Activated CD8-positive, alpha-beta memory T cell treated with anti-CD3 and anti-CD28 coated beads for 1 hour (primary cell): ENCODE results near the gene DMRT3.

Source experiments
- DNase-seq, 2 donors: peaks; one replicate each; pipeline ENCODE4 v3.0.0-alpha.2; 2020; ENCODE audit warnings: low read depth in 1 of 2; ENCODE audit errors: extremely low read depth in 1 of 2

The DMRT3 gene

DNA sequence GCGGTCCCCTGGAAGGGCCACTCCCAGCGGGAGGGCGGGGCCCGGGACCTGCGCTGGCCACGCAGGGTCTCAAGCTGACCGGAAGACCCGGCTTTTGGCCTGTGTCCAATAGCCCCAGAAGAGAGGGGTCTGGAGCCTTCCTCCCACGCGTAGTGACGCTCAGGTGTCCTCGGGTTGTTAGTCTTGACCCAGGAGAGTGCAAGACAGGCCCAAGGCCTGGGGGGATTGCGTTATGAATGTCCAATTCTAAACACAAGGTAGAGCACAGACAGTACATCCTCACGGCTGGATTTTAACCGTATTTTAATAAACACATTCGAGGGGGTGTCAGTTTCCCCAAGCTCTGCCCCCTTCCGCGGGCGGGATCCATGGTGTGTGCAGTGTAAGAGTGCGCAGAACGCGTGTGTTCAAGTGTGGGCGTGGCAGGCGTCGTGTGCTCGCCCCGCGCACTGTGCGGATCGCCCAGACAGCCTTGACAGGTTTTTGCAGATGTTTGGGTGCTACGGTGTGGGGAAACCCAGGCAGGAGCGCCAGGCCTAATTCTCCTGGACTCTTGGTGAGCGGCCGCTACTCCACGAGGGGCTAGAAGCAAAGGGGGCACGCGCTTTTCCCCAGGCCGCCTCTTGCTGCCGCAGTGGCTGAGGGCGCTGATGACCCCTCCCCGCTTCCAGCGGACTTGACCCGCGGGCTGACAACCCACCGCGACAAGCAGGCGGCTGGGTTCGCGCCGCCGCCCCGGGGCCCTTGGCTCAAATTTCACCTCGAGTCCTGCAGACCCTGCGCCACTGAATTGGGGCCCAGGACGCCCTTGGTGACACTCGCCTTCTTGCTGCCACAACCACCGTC, 6.1 kb upstream of the DMRT3 start:
- DNase-seq: no peak

DNA sequence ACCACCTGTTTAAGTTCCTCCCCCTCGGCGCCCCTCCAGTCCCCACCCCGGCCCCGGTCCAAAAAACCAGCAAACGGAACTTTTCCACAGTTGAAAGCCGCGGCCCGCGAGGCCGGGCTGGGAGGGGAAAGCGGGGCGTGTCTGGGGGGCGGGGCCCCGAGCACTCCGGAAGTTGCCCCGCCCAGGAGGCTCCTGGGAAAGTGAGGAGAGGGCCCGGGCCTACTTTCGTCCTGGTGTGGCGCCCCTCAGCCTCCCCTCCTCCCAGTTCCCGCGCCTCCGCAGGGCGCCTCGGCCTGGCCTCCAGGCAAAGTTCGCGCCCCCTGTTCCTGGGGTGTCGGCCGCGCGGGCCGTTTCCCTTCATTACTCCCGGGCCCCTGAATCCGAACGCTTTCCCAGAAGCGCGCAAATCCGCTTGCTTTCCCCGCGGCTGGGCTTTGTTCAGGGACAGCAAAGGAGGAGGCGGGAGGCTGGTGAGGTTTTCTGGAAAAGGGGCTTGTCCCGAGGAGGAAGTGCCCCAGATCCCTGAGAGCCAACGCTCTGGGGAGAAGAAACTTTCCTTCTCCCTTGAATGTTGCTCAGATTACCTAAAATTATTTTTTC, 4.5 kb upstream of the DMRT3 start:
- no peak for DNase-seq

DNA sequence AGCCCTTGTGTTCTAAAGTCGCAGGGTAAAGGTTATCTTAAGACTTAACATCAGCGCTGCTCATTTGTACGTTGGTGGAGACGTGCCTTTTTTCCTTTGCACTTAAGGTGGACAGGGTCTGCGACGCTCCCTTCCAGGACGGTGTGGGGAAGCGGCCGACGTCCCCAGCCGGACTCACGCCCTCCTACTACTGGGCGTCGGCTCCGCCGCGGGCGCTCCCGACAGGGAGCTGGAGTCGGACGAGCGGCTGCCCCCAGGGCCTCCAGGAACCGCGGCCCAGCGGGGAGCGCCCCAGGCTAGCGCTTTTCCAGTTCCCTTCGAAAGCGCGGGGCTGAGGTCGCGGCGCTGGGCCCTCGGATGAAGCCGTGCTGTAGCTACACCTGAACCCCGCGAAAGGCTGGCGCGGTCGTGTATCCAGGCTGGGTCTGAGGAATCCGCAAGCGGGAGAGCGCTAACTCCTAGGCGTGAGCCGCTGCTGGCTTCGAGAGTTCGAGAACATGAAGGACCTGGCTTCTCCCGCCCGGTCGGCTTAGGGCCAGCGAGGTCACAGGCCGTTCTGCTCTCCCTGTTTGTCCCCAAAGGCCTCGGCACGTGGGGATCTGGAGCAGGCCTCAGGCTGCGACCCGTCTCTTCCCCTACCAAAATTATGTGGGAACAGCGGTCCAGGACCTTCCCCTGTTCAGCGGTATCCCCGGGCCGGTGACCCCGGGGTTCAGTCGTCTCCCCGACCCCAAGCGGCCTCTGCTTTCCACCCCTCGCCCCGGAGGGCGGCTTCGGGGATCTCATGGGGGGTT, 3.8 kb upstream of the DMRT3 start:
- no peak for DNase-seq

DNA sequence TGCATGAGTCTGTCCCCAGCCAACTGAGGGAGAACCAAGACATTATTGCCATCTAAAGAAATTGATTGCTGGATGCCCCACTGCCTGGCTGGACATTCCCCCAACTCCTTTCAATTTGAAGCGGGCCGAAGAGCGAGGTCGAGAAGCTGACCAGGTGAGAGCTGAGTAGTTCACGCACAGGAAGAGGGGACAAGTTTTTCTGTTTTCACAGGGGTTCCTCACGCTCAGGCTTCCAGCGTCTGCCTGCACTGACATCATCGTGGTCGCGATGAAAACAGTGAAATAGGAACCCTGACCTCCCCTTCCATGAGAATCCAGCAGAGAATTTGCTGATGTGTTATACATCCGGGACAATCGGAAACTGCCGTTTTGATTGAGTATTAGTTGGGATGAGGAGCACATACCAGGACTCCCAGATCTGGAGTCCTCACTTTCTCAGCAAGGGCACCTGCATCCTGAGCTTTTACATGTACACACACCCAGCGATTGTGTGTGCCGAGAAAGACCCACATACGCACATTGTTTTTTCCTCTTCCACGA, 3.1 kb upstream of the DMRT3 start:
- no peak for DNase-seq

DNA sequence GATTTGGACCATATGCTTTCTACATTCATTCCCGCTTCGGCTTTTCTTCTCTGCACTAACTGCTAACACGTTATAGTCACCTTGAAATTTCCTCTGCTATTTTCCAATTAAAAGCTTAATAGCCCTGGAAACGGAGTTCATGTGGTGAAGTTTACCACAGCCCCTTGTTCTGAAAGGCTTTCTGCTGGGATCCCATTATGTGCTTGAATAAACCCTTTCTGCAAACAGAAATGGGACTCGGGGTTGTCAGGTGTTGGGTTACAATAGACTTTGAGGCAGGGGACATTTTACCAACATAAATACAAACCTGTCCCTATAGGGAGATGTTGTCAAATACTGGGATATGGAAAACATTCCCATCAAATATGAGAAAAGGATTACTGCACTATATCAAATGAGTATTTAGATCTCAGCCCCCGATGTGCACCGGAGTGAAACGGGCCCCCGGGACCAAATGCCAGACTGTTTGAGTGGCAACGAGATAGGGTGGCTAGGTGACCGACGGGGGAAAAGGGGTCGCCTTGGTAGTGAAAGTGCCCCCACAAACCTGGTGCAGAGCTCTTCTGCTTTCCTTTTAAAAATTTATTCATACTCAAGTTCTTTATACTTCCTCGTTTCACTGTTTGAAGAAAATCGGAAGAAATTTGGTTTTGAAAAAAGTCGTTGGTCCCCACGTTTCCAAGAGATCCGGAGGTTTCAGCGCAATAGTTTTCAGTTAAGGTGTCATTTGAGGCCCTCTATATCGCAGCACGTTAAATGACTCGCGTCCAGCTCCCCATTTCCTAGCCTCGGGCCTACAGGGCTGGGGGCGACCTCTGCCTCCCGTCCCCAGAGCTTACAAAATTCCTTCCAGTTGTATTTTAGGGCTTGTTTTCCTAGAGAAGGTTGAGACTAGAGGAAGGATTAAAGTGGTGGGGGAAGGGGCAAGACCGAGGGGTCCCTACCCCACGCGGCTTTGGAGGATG, 2.1 kb upstream of the DMRT3 start:
- DNase-seq: no peak

DNA sequence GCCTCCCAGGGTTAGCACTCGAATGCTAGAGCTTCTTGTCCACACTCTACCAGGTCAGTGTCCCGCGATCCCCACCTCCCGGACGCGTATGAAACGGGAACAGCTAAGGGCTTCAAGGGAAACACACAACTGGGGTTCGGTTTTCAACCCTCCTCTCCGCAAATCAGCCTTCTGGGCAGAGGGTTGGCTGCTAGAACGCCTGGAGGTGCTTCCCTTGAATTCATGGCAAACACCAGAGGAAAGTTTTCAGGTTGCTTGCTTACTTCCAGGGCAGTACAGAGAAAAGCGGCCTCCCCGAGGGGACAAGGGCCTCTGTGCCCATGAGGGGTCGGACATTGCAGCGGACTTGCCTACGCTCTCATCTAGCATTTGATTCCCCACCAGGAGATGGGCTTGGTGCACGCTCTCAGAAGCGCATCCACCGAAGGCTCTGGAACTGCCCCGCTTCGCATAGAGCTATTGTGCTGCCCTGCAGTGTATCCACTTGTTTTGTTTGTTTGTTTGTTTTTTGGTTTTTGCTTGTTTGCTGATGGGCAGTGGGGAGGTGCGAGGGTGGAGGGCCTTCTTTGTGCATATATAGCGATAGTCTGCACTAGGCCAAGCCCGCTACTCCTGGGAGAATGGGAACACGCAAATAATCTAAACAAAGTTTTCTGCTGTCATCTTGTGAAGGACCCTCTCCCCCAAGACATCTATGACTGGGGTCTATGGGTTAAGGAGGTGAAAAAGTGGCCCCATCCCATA, 1.3 kb upstream of the DMRT3 start:
- no peak for DNase-seq

DNA sequence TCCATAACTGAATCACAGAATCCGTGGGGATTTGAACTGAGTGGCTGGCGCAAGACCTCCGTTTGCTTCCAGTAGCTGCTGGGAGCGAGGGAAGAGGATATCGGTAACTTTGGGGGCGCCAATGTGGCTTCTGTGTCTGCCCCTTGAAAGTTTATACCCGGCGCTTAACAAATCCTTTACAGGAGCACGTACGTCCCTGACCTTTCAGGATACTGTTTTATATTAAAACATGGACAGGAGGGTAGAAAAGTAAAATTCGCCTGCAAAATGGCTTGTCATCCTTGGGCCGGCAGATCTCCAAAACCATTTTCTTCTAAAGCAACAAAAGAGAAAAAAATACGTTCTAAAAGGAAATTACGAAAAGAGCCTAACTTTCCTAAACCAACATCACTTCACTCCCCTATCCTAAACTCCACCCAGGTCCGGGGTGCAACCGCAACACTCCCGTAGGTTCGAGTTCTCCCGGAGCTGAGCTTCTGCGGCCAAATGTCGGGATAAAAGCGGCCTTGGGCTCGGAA, 656 bp upstream of the DMRT3 start:
- no peak for DNase-seq

DNA sequence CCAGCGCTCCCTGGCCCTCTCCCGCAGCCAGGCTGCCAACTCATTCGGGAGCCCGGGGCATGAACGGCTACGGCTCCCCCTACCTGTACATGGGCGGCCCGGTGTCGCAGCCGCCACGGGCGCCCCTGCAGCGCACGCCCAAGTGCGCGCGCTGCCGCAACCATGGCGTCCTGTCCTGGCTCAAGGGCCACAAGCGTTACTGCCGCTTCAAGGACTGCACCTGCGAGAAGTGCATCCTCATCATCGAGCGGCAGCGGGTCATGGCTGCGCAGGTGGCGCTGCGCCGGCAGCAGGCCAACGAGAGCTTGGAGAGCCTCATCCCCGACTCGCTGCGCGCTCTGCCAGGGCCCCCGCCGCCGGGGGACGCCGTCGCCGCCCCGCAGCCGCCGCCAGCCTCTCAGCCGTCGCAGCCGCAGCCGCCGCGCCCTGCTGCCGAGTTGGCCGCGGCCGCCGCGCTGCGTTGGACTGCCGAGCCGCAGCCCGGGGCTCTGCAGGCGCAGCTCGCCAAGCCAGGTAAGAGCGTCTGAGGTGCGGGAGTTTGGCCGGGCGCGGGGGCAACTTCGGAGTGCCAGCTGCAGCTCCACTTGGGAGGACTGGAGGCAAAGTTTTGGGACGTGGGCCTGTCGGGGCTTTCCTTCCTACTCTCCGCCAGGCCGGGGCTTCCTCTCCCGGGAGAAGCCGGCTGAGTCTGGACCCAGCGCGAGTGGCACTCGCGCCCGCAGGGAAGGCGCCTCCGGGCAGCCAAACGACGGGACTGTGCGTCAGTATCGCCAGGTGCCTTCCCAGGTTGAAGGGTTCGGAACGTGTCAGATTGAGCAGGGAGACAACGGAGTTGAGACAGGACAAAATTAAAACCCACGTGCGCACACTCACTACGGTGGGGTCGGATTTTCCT, 735 bp downstream of the DMRT3 start:
- no peak for DNase-seq

DNA sequence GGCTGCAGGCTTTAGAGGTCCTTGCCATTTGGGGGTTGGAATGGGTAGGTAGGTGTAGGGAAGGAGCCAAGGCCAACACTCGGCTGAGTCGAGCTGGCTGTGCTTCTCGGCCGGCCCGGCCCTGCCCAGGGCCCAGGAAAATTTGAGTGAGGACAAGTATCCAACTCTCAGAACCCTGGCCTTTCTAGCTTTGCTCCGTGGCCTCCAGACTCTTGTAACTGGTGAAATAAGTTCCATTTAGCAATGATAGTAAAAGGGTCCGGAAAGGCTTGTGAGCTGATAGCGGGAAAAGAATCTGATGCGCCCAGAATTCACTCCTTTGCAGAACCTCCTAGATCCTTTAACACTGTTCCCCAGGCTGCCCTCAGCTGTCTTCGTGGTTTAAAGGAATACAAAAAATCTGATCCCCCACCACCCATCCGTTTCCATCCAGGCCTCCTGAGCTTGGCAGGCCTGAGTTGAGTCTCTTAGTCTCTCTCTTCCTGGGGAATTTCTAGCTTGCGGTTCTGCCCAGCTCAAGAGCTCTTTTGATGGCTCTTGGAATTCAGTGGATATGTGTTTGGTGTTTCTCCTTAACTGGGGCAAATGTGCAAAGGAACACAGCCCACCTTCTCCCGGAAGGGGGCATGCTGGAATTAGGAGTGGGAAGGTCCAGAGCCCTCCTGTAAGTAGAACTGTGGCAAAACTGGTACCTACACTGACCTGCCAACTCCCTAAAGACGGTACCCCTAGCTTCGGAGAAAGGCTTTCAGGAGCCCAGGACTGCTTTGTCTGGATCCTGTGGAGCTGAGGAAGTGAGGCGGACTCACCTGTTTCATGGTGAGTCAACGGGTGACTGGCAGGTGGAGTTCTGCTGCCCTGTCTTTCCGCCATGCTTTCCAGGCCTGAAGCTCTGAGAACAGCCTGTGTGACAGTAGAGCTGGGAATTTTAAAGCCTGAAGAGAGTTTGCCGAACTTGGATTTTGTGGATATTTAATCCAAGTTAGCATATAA, 1.7 kb downstream of the DMRT3 start:
- DNase-seq: no peak

DNA sequence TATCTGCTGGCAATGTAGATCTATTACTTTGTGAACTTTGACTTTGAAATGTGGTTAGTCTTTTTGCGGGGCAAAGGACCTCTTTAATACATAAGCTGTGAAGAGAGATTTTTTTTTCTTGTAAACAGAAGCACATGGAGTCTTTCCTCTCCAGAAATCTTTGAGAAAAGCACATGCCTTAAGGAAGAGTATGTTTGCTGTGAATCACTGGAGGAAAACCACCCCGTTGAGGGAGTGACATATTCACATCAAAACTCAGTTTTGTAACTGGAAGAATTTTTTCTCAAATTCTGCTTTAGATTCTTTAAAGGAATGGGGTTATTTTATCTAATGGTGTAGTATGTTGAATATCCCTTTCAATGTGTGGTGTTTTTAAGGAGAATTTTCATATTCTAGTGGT, 3.5 kb downstream of the DMRT3 start:
- DNase-seq: no peak

DNA sequence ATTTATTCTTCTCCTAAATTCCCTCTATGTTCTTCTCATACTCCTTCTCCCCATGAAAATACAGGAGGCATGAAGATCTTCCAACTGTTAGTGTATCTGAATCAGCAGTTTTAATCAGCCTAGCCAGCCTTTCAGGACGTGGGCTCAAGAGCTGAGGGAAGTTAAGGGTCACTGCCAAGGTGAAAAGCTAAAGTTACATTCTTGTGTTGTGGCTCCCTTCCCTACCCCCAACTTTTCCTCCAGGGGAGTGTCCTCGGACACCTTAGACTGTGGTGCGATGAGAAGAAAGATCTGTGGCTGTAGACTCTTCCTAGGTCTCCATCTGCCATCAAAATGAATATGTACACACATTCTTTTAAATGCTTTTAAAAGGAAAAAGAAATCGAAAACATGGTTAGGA, 4.2 kb downstream of the DMRT3 start:
- no peak for DNase-seq

DNA sequence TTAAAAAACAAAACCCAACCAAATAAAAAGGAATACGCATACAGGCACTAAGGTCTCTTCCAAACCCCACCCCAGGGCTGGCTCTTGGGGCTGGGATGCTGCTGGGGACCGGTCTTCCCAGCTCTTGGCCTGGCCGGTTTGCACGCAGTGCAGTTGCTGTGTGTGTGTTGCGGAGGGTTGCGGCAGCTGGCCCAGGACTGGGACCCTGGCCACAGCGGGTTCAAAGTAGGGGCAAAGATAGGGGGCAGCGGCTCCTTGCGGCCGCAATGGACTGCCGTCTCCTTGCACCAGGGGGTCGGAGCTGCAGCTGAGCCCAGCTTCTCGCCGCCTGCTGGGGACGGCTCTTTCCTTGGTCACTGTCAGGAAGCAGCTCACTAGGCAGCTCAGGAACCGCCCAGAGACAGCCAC, 5.0 kb downstream of the DMRT3 start:
- no peak for DNase-seq

DNA sequence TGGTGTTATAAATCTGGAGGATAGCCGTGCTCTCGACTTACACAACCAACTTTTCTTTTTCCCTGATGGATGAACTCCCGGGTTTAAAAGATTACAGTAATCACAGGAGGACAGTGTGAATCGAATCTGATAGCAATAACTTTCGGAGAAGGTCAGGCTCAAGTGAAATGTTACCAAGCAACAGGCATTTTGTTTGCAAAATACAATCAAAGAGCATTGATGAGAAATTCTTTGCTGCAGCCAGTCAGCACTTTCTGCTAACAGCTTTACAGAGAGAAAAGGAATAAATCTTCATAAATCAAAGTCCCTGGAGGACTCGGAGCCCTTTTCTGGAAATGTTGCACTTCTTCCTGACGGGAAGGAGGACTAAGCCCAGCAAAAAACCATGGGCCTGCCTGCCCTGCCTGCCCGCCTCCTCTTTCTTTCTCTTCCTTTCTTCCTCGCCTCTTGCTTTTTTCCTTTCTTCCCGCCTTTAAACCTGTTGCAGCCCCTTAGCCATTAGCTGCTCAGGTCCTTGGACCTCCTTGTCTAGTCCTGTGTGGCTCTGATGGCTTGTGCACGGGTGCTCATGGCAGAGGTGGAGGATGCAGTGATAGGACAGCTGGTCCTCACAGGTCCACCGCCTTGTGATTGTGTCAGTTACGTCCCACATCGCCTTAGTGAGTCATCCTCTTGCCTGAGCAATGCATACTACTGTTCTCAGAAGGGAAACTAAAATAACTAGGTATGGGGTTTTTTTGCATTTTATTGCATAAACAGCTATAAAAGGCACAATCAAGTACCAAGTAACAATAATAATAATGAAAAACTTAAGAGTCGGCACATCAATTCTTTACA, 6.2 kb downstream of the DMRT3 start:
- DNase-seq: no peak

DNA sequence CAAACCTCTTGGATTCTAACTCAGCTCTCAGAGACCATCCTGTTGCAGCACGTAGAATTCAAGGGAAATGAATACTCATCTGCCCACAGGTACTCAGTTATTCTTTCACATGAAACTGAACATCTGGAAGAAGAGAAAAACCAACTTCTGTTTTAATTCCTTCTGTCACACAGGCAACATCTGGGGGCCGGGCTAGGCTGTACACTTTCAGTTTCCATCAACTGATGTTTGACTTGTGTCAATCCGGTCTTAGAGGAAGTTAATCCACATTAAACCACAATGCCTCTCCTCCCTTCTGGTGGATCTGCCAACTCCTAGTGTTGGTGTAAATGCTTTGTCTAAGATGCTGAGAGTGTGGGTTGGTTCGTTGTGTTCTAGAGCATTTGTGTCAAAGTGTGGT, 17.6 kb downstream of the DMRT3 start:
- no peak for DNase-seq

DNA sequence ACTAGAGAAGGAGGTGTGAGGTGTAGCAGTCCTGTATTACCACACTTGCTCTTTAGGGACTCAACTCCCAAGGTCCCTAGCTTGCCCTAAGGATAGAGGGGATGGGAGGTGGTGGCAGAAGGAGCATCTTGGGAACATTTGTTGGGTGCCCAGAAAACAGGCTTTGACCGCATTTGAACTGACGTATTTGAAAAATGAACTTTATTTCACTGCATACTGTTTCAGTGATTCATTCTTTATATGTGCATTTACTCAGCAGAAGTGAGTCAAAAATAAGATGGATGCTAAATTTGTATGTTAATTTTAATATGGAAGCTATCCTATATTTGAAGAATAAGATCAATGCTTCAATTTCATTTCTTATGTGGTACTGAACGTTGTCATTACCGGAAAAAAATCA, 18.7 kb downstream of the DMRT3 start:
- no peak for DNase-seq

DNA sequence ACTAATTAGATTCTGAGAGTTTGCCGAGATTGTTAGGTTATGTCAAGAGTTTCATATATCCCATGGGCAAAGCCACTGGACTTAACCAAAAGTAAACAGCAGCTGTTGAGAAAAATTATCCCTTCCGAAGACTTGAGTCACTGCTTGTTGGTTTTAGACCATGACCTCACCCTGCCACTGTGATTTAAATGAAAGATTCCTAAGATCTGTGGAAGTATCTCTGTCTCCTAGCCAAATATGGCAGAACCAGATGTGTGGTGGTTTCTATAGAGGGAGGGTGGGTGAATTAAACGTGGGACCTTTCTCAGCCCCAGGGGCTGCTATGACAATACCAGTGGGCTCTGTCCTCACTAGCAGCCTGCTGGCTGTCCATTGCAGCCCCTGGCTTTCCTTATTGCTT, 19.3 kb downstream of the DMRT3 start:
- DNase-seq: no peak
